BLaER1 treated with 17β-estradiol and CSF1 and Interleukin-3, amounts not matched to agents 10 nM and 100 nM (cell line): ENCODE measurements around the gene DERL2.
"Not testable (repeated sequence)": the region's sequence is repeated elsewhere in the genome, so short reads cannot be mapped to it uniquely, and the experiment has no call there.

Source experiments
- H3K27ac ChIP-seq, 11 experiments: shearing (Covaris generic); formaldehyde crosslinking; 2 replicates each; pipeline ENCODE4 v1.8.1; 2022
- H3K27me3 ChIP-seq, 11 experiments: shearing (Covaris generic); formaldehyde crosslinking; 2 replicates each; pipeline ENCODE4 v1.8.1; 2022
- H3K36me3 ChIP-seq, 11 experiments: shearing (Covaris generic); formaldehyde crosslinking; 2 replicates each; pipeline ENCODE4 v1.8.1; 2022
- H3K4me1 ChIP-seq, 10 experiments: shearing (Covaris generic); formaldehyde crosslinking; 2 replicates each; pipeline ENCODE4 v1.8.1; 2022
- H3K4me2 ChIP-seq, 11 experiments: shearing (Covaris generic); formaldehyde crosslinking; 2 replicates each; pipeline ENCODE4 v1.8.1; 2022
- H3K4me3 ChIP-seq, 10 experiments: shearing (Covaris generic); formaldehyde crosslinking; 2 replicates each; pipeline ENCODE4 v1.8.1; 2022
- H3K9ac ChIP-seq, 11 experiments: shearing (Covaris generic); formaldehyde crosslinking; 2 replicates each; pipeline ENCODE4 v1.8.1; 2022
- H3K9me3 ChIP-seq, 11 experiments: shearing (Covaris generic); formaldehyde crosslinking; replicated peaks in 1 of 11; 2 replicates each; pipeline ENCODE4 v1.8.1; 2022
- H4K20me1 ChIP-seq, 11 experiments: shearing (Covaris generic); formaldehyde crosslinking; 2 replicates each; pipeline ENCODE4 v1.8.1; 2022
- Cebpa-rat ChIP-seq, 11 experiments: shearing (Covaris generic); IDR thresholded peaks; 2 replicates each; pipeline ENCODE4 v1.8.1; 2022

The DERL2 gene

GRCh38 chr17:5438716-5439445, 47.1 kb downstream of the DERL2 start, which contains the start of gene C1QBP:
TSS of gene C1QBP (minus strand) at chr17:5439155. CDS start at chr17:5439073, 82 bp downstream.
- H3K9ac ChIP-seq = peak within 1 kb of the TSS; percentile 81 to 94 (median 86)
- no peaks in the 10 kb centered on the region for H3K27me3 ChIP-seq
- TF ChIP-seq Cebpa-rat (IDR thresholded peaks at IDR 0.05) = no peak
- peaks cover 4 to 84% (median 60%) of the 10 kb centered on the region in 11 experiments; a peak in 21 of 22 replicates for H4K20me1 ChIP-seq
- peak within 1 kb of the TSS; percentile 79 to 97 (median 87) for H3K4me3 ChIP-seq
- H3K36me3 ChIP-seq = peaks cover 44 to 84% (median 74%) of the 10 kb centered on the region in 11 experiments
- peak within 1 kb of the TSS; percentile 69 to 98 (median 87) for H3K4me2 ChIP-seq
- peaks cover 31 to 43% (median 38%) of the 10 kb centered on the region in 10 experiments for H3K4me1 ChIP-seq
- peak within 1 kb of the TSS; percentile 52 to 91 (median 88); a peak in 21 of 22 replicates for H3K27ac ChIP-seq
- H3K9me3 ChIP-seq = no peaks in the 10 kb centered on the region

- Histone ChIP-seq H3K36me3 (peaks cover 48 to 86% (median 77%) of the 10 kb centered on the region in 11 experiments), H3K4me2 (peak overlapping the region; percentile 69 to 98 (median 87)), H3K9me3 (no peaks in the 10 kb centered on the region), H3K4me1 (peaks cover 31 to 46% (median 39%) of the 10 kb centered on the region in 10 experiments), H3K27me3 (no peaks in the 10 kb centered on the region), H3K4me3 (peak overlapping the region; percentile 79 to 97 (median 87)), H3K9ac (peak overlapping the region; percentile 81 to 94 (median 86)), H4K20me1 (peaks cover 14 to 87% (median 62%) of the 10 kb centered on the region in 11 experiments; a peak in 21 of 22 replicates), H3K27ac (peak overlapping the region; percentile 52 to 91 (median 88); a peak in 21 of 22 replicates)
- no peak for TF ChIP-seq Cebpa-rat (IDR thresholded peaks at IDR 0.05)
Measured at GRCh38 chr17:5437721-5438317, 48.2 kb downstream of the DERL2 start.

GRCh38 chr17:5435781-5436315, 50.1 kb downstream of the DERL2 start:
- peaks cover 62 to 86% (median 78%) of the 10 kb centered on the region in 11 experiments for H3K36me3 ChIP-seq
- peaks cover 31 to 46% (median 39%) of the 10 kb centered on the region in 10 experiments for H3K4me1 ChIP-seq
- peaks cover 14 to 87% (median 67%) of the 10 kb centered on the region in 11 experiments; a peak in 21 of 22 replicates for H4K20me1 ChIP-seq
- not testable (repeated sequence) for H3K9me3 ChIP-seq, H3K27me3 ChIP-seq
- H3K27ac ChIP-seq = peak overlapping the region in 1 of 11 experiments; percentile 53; a peak in 1 of 22 replicates
- H3K9ac ChIP-seq = peak overlapping the region in 8 of 11 experiments; percentile 34 to 90 (median 64); a peak in 6 of 22 replicates
- H3K4me3 ChIP-seq = peak overlapping the region in 2 of 10 experiments; percentile 90 to 97; a peak in 3 of 20 replicates
- H3K4me2 ChIP-seq = peak overlapping the region; percentile 26 to 98 (median 87); a peak in 20 of 22 replicates

DNA sequence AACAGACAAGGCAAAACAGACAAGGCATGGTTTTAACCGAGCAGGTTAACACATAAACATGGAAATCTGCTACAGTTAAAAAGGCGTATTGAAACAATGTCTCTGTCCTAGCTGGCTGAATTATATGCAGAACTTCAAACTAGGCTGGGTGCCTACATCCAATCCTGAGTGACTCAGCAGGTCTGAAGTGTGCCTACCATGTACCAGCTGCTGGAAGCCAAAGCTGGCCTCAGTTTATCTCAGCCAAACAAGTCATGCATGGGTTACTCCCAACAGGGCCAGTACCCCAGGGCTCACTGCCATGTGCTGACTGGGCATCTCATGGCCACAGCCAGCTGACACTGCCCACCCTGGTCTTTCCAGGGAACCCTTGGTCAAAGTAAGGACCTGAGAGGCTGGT, 51.0 kb downstream of the DERL2 start:
- no peaks in the 10 kb centered on the region for H3K27me3 ChIP-seq
- no peaks in the 10 kb centered on the region for H3K9me3 ChIP-seq
- H3K36me3 ChIP-seq = peaks cover 71 to 86% (median 81%) of the 10 kb centered on the region in 11 experiments
- H3K4me2 ChIP-seq = peak overlapping the region in 5 of 11 experiments; percentile 8 to 98 (median 18); a peak in 4 of 22 replicates
- peak overlapping the region in 1 of 11 experiments; percentile 47; a peak in 1 of 22 replicates for H3K9ac ChIP-seq
- H3K4me3 ChIP-seq = no peak overlapping the region
- TF ChIP-seq Cebpa-rat (IDR thresholded peaks at IDR 0.05) = no peak
- H3K4me1 ChIP-seq = peaks cover 31 to 45% (median 38%) of the 10 kb centered on the region in 10 experiments
- peak overlapping the region in 3 of 11 experiments; percentile 19 to 53 (median 23); a peak in 3 of 22 replicates for H3K27ac ChIP-seq
- H4K20me1 ChIP-seq = peaks cover 14 to 88% (median 70%) of the 10 kb centered on the region in 11 experiments; a peak in 21 of 22 replicates

GRCh38 chr17:5431949-5432556, 53.9 kb downstream of the DERL2 start:
- no peaks in the 10 kb centered on the region for H3K27me3 ChIP-seq
- no peak for TF ChIP-seq Cebpa-rat (IDR thresholded peaks at IDR 0.05)
- no peak overlapping the region for H3K9ac ChIP-seq
- H3K4me1 ChIP-seq = peaks cover 16 to 32% (median 25%) of the 10 kb centered on the region in 10 experiments
- no peak overlapping the region for H3K4me3 ChIP-seq
- peaks cover 94 to 100% (median 100%) of the 10 kb centered on the region in 11 experiments for H3K36me3 ChIP-seq
- H4K20me1 ChIP-seq = peaks cover 14 to 93% (median 66%) of the 10 kb centered on the region in 11 experiments; a peak in 21 of 22 replicates
- no peak overlapping the region for H3K4me2 ChIP-seq
- no peak overlapping the region for H3K27ac ChIP-seq
- no peaks in the 10 kb centered on the region for H3K9me3 ChIP-seq

- H3K4me2 ChIP-seq, H3K27me3 ChIP-seq, H3K4me3 ChIP-seq, H3K27ac ChIP-seq, H3K9me3 ChIP-seq, H3K9ac ChIP-seq: not testable (repeated sequence)
- peaks cover 95 to 100% (median 100%) of the 10 kb centered on the region in 11 experiments for H3K36me3 ChIP-seq
- peaks cover 14 to 85% (median 57%) of the 10 kb centered on the region in 11 experiments; a peak in 21 of 22 replicates for H4K20me1 ChIP-seq
- H3K4me1 ChIP-seq = peaks cover 8 to 23% (median 17%) of the 10 kb centered on the region in 10 experiments; a peak in 18 of 20 replicates
Measured at GRCh38 chr17:5431234-5431633, 54.7 kb downstream of the DERL2 start.

- H3K36me3 ChIP-seq = peaks cover 97 to 100% (median 100%) of the 10 kb centered on the region in 11 experiments
Measured at GRCh38 chr17:5430413-5430999, 55.5 kb downstream of the DERL2 start.

More at GRCh38 chr17:5430413-5430999, 55.5 kb downstream of the DERL2 start:
- peaks cover 14 to 78% (median 54%) of the 10 kb centered on the region in 11 experiments; a peak in 21 of 22 replicates for H4K20me1 ChIP-seq
- H3K27ac ChIP-seq = no peak overlapping the region
- no peak for TF ChIP-seq Cebpa-rat (IDR thresholded peaks at IDR 0.05)
- H3K9ac ChIP-seq = no peak overlapping the region
- no peak overlapping the region for H3K4me2 ChIP-seq
- H3K27me3 ChIP-seq = no peaks in the 10 kb centered on the region
- H3K9me3 ChIP-seq = no peaks in the 10 kb centered on the region
- H3K4me1 ChIP-seq = peaks cover under 1 to 16% (median 11%) of the 10 kb centered on the region in 10 experiments; a peak in 14 of 20 replicates
- H3K4me3 ChIP-seq = no peak overlapping the region
